ENCODE measurements around the gene CYB5R3. TPM values are rescaled to one million over a fixed set of nuclear protein-coding genes. Genes with fewer than 3 reads are reported as not detected.

Gene CYB5R3
- total RNA-seq, 1 donor from 2014 or later, result 105 TPM

DNA sequence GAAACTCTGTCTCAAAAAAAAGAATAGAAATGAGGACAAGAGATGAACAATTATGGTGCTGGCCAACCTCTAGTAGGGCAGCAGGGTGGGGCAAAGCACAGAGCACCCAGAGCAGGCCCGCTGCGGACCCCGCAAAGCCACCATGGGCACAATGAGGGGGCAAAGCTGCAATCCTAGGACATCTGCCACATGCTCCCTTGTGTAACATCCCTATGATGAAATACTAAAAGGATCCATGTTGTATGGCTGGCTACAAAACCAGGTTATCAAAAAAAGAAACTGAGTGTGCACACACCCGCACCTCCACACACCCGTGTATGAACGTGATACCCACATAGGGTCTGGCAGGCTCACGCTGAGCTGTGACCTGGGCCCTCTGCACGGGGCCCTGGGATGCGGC is 16.2 kb downstream of the CYB5R3 start:
- TF ChIP-seq, protein P1, sequence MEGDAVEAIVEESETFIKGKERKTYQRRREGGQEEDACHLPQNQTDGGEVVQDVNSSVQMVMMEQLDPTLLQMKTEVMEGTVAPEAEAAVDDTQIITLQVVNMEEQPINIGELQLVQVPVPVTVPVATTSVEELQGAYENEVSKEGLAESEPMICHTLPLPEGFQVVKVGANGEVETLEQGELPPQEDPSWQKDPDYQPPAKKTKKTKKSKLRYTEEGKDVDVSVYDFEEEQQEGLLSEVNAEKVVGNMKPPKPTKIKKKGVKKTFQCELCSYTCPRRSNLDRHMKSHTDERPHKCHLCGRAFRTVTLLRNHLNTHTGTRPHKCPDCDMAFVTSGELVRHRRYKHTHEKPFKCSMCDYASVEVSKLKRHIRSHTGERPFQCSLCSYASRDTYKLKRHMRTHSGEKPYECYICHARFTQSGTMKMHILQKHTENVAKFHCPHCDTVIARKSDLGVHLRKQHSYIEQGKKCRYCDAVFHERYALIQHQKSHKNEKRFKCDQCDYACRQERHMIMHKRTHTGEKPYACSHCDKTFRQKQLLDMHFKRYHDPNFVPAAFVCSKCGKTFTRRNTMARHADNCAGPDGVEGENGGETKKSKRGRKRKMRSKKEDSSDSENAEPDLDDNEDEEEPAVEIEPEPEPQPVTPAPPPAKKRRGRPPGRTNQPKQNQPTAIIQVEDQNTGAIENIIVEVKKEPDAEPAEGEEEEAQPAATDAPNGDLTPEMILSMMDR (conservative IDR thresholded peaks at IDR 0.05), result no peak
- Mint-ChIP-seq H3K27me3 (ENCODE audit: low read depth) (no peaks in the 10 kb centered on the region), H3K4me3 (no peak overlapping the region), H3K36me3 (ENCODE audit: low read depth) (peaks cover 2% of the 10 kb centered on the region), H3K27ac (ENCODE audit: unreplicated experiment) (no peak overlapping the region), H3K9me3 (no peaks in the 10 kb centered on the region), H3K4me1 (no peaks in the 10 kb centered on the region)
- no peak for DNase-seq (ENCODE audit: low read depth, low spot score)

DNA sequence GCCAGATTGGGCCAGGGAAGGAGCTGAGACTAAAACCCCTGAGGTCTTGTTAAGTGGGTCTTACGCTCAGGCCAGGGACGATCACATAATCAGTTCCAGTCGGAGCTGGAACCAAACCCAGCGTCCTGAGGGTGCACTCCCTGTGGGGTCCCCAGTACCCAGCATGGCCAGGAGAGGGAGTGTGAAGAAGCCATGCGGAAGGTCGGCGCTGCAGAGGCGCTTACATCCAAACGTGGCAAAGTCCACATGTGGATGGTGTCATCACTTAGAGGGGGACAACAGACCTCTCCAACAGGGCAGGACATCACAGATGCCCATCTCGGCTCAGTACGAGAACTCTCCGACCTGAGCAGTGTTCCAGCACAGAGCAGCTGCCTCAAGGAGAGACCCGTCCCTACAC is 17.1 kb downstream of the CYB5R3 start:
- no peaks in the 10 kb centered on the region for H3K27me3 Mint-ChIP-seq (ENCODE audit: low read depth)
- no peak overlapping the region for H3K4me3 Mint-ChIP-seq
- H3K36me3 Mint-ChIP-seq (ENCODE audit: low read depth), result peaks cover 2% of the 10 kb centered on the region
- H3K9me3 Mint-ChIP-seq, result no peaks in the 10 kb centered on the region
- no peak overlapping the region for H3K27ac Mint-ChIP-seq (ENCODE audit: unreplicated experiment)
- H3K4me1 Mint-ChIP-seq, result no peaks in the 10 kb centered on the region
- no peak for DNase-seq (ENCODE audit: low read depth, low spot score)
- TF ChIP-seq, protein P1 (conservative IDR thresholded peaks at IDR 0.05), result peak; percentile 49

DNA sequence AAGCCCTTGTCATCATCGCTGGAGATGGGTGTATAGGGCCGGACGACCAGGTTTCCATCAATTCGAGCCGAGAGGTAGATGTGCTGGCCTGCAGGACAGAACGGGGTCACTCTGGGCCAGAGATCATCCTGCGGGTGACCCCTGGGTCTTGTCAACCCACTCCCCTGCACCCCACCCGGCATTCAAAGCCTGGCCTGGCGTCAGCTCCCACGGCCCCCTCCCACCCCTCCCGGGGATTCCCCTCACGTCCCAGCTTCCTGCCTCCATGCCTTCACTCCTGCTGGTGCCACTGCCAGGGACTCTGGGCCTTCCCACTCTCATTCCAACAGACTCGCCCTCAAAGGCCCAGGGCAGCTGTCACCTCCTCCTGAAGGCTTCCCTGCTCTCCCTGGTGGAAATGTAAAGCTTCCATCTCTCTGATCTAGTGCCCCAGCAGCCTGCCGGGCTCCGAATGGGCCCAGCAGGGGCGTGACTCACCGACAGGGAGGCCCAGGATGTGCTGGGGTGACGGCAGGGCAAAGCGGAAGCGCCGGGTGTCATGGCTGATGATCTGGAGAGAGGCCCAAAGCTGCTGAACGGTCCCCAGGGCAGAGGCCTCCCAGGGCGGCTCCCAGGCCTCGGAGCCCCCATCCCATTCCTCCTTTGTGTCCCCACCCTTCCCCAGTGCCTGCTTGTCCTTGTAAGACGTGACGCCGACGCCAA is 18.1 kb downstream of the CYB5R3 start:
- Mint-ChIP-seq H3K4me3 (no peak overlapping the region), H3K9me3 (no peaks in the 10 kb centered on the region), H3K27ac (ENCODE audit: unreplicated experiment) (no peak overlapping the region), H3K36me3 (ENCODE audit: low read depth) (peaks cover 2% of the 10 kb centered on the region), H3K27me3 (ENCODE audit: low read depth) (no peaks in the 10 kb centered on the region), H3K4me1 (no peaks in the 10 kb centered on the region)
- no peak for DNase-seq (ENCODE audit: low read depth, low spot score)
- TF ChIP-seq, protein P1 (conservative IDR thresholded peaks at IDR 0.05), result no peak

DNA sequence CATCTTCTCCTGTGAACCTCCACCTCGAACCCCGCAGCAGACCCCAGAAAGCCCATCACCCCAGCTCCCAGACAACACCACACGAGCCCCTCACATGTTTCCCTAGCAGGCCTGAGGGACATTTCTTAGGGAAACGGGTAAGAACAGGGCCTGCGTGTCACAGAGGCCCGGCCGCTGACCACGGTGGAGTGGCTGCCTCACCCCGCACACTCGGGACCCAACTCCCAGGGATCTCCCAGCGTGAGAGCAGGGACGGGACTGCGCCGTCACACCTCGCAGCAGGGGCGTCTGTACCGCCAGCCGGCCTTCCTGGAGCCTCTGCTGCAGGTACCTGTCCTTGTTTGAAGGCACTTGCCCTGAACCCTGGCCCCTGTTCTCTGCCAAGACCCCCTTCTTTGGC is 19.0 kb downstream of the CYB5R3 start:
- no peaks in the 10 kb centered on the region for H3K27me3 Mint-ChIP-seq (ENCODE audit: low read depth)
- TF ChIP-seq, protein P1 (conservative IDR thresholded peaks at IDR 0.05), result no peak
- H3K36me3 Mint-ChIP-seq (ENCODE audit: low read depth), result no peaks in the 10 kb centered on the region
- no peak overlapping the region for H3K4me3 Mint-ChIP-seq
- no peaks in the 10 kb centered on the region for H3K9me3 Mint-ChIP-seq
- peak overlapping the region; percentile 19 for H3K27ac Mint-ChIP-seq (ENCODE audit: unreplicated experiment)
- H3K4me1 Mint-ChIP-seq, result no peaks in the 10 kb centered on the region
- DNase-seq (ENCODE audit: low read depth, low spot score), result no peak

DNA sequence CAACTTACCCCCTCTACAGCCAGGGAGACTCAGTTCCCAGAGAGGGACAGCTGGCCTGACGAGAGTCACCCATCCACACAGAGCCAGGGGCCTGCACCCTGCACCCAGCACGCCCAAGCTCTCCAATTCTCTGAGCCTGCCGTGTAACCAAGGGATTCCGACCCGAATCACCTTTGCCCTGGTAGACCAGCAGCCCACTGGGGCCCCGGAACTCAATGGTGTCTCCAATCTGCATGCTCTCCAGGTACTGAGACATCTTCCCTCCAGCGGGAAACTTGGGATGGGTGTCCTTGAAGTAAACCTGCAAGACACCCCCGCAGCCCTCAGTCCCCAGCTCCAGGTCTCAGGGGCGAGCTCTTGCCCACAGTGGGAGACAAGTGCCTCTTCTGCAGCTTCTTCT is 21.2 kb downstream of the CYB5R3 start:
- no peak for DNase-seq (ENCODE audit: low read depth, low spot score)
- Mint-ChIP-seq H3K36me3 (ENCODE audit: low read depth) (no peaks in the 10 kb centered on the region), H3K4me1 (no peaks in the 10 kb centered on the region), H3K27ac (ENCODE audit: unreplicated experiment) (no peak overlapping the region), H3K9me3 (no peaks in the 10 kb centered on the region), H3K27me3 (ENCODE audit: low read depth) (no peaks in the 10 kb centered on the region), H3K4me3 (no peak overlapping the region)
- TF ChIP-seq, protein P1 (conservative IDR thresholded peaks at IDR 0.05), result no peak

Data from neural crest cell (in vitro differentiated cells).